GM19023 (cell line): ENCODE data around the gene MORN3.
A peak's percentile ranks its signal among the peaks of the same experiment; 100 is the strongest.
"Not testable (repeated sequence)": the region's sequence is repeated elsewhere in the genome, so short reads cannot be mapped to it uniquely, and the experiment has no call there.

Experiments used
- ATAC-seq: cut with Tn5 transposase; IDR thresholded peaks from one replicate; pipeline ENCODE4 v1.9.1; 2021; ENCODE audit warnings: mild to moderate bottlenecking, moderate library complexity; ENCODE audit not compliant: unreplicated experiment

Gene MORN3

DNA sequence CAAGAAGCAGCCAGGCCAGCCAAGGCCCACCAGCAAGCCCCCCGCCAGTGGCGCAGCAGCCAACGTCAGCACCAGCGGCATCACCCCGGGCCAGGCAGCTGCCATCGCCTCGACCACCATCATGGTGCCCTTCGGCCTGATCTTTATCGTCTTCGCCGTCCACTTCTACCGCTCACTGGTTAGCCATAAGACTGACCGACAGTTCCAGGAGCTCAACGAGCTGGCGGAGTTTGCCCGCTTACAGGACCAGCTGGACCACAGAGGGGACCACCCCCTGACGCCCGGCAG is 28.2 kb downstream of the MORN3 start:
- ATAC-seq: no peak

DNA sequence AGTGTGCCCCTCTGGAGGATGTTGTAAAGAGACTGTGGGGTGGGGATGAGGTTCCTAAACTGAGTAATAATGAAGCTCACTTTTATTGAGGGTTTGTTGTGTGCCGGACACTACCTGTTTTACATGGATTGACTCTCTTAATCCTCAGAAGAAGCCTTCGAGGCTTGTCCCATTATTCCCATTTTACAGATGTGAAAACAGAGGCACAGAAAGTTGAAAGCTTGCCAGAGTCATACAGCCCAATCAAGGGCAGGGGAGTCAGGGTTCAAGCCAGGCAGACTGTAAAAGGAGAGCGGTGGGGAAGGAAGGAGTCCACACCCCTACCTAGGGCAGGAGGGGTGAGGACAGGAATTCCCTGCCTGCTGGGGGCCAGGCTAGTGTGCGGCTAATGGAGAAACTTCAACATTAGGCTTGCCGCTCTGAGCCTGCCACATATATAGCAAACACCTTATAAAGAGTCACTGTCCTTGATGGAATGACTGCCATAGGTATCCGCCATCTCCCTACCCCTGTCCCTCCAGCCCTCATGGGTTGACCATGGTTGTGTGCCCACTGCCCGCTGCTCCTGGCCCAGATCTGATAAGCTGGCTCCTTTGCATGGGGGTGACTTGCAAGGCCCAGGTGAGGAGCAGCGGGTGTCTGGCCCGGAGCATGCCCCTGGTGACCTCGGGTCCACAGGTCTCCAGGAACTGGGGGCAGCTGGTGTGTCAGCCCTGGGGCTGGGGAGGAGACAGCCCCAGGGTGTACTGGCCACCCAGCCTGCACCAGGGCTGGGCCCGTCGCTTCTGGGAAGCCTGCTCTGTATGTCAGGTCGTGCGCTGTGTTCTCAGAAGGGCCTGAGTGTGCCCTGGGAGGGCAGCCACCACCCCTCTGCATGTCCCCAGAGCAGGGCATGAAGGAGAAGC is 30.9 kb downstream of the MORN3 start:
- ATAC-seq: no peak

DNA sequence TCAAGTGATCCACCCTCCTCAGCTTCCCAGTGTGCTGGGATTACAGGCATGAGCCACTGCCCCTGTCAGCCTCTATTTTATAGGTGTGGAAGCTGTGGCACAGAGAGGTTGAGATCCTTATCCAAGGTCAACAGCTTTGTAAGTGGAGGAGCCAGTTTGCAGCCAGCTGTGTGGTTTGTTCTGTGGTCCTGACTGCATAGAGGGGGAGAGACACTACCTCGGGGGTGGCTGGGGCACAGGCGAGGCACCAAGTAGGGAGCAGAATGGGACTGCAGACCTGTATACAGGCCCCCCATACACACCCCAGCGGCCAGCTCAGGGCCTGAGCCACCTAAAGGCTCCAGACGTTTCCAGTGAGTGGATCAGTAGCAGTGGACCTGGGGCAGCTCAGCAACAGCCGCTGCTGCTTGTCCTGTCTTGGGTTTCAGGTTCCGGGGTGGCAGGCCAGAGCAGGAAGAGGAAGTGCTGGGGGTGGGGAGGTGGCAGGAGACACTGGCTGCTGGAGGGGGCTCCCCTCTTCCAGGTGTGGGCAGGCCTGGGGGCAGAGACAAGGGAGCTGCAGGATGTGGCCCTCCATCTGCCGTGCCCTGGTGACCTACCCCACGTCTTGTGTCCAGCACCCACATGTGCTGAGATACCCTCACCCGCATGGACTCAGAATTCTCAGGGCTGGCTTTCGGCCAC is 32.1 kb downstream of the MORN3 start:
- peak; percentile 50 for ATAC-seq

DNA sequence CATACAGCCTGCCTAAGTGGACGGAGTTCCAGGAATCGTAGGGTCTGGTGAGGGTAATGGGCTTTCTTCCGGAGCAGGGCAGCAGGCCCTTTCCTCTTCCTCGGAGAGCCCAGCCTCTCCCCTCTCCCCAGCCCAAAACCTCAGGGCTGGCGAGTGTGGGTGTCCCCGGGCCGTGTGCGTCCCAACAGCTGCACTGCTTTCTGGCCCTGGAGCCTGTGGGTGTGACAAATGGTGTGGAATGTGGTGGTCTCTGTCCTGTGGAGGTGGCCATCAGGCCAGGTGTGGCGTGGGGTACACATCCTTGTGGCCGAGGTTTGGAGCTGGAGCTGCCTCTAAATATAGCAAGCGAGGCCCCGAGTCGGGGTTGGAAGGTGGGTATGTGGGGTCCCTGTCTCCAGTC is 34.6 kb downstream of the MORN3 start:
- ATAC-seq: no peak

DNA sequence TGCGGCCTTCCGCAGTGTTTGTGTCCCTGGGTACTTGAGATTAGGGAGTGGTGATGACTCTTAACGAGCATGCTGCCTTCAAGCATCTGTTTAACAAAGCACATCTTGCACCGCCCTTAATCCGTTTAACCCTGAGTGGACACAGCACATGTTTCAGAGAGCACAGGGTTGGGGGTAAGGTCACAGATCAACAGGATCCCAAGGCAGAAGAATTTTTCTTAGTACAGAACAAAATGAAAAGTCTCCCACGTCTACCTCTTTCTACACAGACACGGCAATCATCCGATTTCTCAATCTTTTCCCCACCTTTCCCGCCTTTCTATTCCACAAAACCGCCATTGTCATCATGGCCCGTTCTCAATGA is 35.6 kb downstream of the MORN3 start:
- ATAC-seq: not testable (repeated sequence)

DNA sequence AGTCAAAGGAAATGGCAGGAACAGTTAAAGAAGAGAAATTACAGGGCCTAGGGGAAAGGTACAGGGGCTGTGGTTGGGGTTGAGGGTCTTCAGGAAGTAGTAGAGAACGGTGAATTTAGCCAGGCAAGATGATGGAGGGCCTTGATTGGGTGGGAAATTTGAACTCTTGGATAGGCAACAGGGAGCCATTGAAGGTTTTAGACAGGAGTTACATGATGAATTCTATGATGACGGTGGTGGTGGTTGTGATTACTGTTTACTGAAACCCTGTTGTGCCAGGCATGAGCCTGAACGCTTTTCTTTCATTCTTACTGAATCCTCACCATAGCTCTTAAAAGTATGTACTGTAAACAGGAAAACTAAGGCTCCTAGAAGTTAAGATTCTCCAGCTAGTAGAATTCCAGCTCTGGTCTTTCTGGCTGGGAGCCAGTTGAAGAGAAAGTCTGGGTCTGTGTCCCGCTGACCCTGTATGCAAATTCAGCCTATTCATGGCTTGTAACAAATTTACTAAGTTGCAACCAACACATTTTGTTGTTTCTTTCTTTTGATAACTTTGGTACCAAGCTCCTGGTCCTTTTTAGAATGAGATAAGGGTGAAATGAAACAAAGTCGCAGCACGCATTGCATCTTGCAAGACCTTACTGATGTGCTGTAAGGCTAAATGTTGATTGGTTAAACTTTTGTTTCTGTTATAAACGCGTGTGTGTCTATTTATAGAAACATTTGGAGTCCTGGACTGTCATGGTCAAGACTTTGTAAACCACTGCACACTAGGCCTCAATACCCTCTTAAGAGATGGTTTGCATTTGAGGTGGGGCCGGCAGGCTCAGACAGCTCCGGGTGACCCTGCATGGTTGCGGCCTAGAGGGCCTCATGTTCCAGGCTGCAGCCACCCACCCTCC is 37.1 kb downstream of the MORN3 start:
- ATAC-seq: no peak

DNA sequence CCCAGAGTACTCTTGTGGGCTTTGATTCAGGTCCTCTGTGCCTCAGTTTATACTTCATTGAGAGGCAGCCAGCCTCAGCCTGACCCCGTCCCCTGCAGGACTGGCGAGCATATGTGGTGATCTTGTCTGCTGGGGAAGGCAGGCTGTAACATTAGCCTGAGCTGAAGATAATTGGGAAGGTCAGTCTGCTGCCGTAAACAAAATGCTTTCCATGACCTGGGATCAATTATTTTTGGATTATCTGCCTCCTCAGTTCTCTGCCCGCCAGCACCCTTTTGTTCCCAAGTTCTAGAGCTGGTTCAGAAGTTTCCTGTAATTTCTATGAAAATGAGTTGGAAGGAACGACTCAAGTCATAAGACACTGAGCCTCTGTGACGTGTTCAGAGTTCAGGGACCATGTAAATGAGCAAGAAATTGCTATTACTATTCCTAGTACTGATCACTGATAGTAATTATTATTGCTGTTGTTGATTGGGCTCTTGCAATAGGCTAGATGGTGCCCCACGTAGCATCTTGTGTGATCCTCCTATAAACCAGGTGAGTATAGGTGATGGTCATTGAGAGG is 38.6 kb downstream of the MORN3 start:
- no peak for ATAC-seq

DNA sequence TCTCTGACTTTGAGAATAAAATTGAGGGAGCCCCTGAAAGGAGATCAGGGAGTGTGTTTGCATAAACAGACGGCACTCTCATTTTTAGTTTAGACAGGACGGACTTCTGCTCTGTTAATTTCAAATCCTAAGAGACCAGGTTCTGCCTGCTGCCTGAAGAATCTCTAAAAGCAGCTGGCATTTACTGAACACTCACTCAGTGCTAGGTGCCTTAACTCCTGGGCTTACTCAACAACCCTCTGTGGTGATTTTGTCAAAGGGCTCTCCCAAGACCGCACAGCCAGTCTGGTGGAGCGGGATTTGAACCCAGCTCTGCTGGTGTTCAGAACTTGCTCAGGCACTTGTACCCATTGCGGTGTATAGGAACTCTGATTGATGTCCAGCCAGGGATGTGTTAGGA is 40.9 kb downstream of the MORN3 start:
- ATAC-seq: no peak

DNA sequence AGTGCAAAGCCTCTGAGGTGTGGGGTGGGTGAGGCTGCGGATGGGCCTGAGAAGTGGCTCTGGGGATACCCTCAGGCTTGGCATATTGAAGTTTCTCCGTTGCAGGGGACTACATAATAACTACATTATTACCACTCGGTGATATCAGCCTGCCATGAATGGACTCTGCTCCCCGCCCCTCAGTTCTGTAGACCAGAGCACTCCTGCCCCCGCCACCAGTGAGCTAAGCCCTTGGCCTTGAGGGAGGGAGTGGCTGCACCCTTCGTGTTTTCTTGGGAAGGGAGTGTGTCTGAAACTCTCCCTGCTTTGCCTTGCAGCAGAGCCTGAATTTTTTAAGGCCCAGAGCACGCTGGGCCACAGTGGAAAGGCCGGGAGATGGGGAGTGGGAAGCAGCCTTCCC is 41.4 kb downstream of the MORN3 start:
- no peak for ATAC-seq

DNA sequence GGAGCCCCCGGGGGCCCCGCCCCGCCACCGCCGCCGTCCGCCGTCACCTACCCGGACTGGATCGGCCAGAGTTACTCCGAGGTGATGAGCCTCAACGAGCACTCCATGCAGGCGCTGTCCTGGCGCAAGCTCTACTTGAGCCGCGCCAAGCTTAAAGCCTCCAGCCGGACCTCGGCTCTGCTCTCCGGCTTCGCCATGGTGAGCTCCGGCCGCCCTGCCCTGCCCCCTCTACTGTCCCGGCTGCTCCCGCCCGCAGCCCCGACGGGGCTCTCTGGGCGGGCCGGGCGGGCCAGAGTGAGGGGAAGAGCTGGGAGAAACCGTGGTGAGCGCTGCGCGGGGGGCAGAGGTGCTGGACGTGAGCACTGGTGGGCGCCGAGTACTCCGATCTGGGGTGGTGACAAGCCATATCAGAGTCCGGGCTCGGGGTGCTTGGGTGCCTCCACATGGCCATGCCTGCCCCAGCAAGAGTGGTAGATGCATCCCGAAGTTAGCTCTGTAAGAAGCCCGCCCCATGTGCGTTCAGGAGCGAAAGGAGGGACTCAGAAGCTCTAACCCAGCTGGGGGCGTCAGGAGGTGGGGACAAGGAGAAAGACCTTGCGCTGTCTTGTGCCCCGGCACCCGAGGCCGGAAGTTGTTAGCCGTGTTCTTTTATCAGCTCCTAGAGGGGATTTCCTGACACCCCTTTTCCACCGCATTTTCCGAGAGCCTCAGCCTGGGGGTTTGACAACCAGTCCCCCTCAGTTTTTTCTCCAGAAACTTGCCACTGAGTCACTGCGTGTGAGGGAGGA is 42.4 kb downstream of the MORN3 start:
- peak; percentile 41 for ATAC-seq

DNA sequence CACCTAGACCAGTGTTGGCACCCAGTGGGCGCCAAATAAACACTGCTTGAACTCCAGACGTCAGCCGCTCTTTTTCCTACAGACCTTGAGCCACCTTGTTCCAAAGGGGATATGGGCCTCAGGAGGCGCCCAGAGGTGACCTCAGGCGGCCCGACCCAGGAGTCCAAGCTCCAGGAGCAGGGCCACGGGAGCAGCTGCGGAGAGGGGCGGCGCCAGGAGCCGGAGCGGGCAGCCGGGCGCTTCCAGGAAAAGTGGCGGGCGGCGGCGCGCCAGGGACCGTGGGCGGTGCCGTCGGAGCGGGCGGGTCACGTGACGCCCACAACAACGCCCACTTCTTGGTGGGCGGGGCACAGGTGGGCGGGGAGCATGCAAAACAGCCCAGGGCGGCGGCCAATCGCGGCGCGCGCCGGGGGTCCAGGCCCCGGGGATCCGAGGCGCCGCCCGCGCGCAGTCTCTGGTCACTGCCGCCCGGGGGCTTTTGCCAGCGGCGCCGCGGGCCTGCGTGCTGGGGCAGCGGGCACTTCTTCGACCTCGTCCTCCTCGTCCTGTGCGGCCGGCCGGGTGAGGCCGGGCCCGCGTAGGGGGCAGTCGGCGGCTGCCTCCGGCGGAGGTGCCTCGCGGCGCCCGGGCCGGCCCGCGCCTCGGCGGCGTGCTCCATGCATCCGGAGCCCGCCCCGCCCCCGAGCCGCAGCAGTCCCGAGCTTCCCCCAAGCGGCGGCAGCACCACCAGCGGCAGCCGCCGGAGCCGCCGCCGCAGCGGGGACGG is 43.2 kb downstream of the MORN3 start, which contains the start of gene ORAI1:
ORAI1 (plus strand) TSS at position 444 of the 766 bp plus-strand sequence.
- peak; percentile 71 for ATAC-seq

DNA sequence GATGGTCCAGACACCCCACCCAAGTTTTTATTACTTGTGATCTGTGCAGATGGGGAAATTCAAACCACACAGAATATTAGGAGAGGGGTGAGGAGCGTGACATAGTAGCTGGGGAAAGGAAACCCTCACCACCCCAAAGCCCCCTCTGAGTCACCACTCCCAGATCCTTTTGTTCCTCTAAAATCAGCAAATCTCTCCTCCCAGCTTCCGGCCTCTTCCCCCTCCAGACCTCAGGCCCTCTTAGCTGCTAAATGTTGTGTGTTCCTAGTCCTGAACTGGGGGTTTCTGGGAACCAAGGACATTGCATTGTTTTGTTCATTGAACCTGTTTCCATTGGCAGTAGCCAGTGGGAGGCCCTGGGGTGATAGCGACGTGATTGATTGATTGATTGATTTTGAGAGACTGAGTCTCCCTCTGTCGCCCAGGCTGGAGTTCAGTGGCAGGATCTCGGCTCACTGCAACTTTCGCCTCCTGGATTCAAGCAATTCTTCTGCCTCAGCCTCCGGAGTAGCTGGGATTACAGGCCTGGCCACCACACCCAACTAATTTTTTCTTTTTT is 49.0 kb downstream of the MORN3 start:
- no peak for ATAC-seq

DNA sequence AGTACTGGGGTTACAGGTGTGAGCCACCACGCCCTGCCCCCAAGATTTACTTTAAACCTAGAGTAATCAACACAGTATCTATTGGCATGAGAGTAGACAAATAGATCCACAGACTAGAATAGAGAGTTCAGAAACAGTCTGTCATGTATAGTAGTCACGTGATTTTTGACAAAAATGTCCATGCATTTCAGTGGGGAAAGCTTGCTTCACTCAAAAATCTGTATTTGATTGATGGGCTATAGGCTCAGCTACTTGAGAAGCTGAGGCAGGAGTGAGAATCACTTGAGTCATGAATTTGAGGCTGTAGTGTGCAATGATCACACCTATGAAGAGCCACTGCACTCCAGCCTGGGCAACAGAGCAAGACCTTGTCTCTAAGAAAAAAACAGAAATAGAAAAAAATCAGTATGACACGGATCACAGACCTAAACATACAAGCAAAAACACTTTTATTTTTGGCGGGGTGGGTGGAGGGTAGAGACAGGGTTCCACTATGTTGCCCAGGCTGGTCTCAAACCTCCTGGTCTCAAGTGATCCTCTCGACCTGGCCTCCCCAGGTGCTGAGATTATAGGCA is 50.7 kb downstream of the MORN3 start:
- ATAC-seq: no peak

DNA sequence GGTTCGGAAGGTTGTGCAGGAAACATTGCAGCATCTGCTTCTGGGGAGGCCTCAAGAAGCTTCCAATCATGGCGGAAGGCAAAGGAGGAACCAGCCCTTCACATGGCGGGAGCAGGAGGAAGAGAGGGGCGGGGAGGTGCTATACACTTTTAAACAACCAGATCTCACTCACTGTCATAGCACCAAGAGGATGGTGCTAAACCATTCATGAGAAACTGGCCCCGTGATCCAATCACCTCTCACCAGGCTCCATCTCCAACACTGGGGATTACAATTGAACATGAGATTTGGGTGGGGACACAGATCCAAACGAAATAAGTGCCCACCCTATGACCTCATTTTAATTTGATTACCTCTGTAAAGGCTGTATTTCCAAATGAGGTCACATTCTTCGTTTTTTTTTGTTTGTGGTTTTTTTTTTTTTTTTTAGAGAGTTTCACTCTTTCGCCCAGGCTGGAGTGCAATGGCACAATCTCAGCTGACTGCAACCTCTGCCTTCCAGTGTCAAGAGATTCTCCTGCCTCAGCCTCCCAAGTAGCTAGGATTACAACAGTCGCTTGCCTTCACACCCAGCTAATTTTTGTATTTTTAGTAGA is 54.5 kb downstream of the MORN3 start:
- ATAC-seq: no peak

DNA sequence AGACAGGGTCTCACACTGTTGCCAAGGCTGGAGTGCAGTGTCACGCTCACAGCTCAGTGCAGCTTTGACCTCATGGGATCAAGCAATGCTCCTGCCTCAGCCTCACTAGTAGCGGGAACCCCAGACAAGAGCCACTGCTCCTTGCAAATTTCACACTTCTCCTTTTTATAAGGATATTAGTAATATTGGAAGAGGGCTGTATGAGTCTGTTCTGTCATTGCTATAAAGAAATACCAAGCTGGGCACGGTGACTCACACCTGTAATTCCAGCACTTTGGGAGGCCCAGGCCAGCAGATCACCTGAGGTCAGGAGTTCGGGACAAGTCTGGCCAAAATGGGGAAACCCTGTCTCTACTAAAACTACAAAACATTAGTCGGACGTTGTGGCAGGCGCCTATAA is 56.0 kb downstream of the MORN3 start:
- ATAC-seq: no peak

DNA sequence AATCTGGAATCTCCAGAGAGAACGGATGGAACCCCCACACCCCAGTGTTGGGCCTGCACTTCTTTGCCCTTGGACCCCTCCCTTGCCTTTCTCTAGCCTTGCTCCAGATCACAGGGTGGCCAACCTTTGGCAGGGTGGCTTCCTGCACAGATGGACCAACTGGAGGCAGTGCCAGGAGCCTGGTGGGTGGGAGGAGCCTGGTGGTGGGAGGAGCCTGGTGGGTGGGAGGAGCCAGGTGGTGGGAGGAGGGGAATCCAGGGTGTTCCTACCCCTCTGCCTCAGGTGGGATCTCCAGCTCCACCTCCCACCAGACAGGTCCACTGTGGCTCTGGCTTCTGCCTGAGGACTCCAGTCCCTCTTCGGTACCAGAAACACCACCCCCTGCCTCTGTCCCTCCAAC is 58.1 kb downstream of the MORN3 start:
- no peak for ATAC-seq

DNA sequence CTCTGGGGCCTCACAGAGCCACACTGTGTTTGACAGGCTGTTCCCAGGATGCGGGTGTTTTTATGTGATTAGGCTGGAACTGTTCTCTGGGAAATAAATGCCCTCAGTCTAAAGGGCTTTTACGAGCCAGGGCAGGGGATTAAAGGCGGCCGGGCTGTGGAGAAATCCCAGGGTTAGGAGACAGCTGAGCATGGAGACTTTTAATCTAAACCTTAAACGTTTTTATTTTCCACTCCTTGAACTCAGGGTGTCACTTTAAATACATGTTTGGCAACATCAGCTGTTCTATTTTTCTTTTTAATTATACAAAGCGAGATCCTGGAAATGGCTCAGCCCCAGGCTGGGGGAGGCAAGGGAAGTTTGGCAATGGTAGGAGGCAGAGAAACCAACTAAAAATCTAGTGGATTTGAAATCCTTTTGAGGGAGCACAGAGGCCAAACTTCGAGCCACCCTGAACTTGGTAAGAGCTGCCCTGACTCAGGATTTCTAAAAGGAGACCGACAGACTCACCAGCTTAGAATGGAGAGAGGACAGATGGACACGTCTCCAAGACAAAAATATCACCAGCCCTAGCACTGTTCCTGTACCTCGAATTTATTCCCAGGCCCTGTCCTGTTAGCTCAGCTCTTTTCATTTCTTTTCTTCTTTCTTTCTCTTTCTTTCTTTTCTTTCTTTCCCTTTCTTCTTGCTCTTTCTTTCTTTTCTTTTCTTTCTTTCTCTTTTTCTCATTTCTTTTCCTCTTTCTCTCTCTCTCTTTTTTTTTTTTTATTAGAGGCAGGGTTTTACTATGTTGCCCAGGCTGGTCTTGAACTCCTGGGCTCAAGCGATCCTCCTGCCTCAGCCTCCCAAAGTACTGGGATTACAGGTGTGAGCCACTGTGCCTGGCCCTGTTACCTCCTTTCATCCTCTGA is 59.0 kb downstream of the MORN3 start:
- ATAC-seq: no peak

DNA sequence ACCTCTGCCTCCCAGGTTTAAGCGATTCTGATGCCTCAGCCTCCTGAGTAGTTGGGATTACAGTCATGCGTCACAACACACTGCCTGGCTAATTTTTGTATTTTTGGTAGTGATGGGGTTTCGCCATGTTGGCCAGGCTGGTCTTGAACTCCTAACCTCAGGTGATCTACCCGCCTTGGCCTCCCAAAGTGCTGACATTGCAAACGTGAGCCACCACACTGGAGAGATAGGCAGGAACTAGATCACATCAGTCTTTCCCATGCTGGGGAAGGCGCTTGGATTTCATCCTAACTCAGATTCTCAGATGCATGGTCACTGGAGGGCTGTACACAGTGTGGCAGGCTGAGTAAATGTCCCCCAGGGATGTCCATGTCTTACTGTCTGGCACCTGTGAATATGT is 61.2 kb downstream of the MORN3 start:
- no peak for ATAC-seq
